Measurements from ENCODE around the gene DECR2. TPM values are rescaled to one million over a fixed set of nuclear protein-coding genes. Genes with fewer than 3 reads are reported as not detected.

The DECR2 gene
- polyA plus RNA-seq, 3 donors: 15.7 to 28.3 (median 21.6) TPM

DNA sequence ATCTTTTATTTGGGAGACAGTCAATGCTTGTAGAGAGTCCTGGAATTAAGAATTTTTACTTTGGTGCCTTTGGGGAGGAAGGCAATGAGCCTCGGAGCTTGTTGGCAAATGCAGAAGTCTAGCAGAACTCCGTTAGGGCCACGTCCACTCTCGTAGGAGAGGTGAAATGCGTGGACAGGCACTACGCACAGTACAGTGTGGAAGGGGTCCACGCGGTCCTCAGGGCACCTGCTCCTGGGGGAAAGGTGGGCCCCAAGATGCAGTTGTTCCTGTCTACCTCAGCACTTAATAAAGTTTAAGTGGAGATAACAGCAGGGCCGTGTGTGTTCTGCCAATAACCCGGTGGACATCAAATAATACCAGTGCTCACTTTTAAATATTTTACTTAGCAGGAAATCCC lies 25.6 kb downstream of the DECR2 start:
- DNase-seq (ENCODE audit: low read depth in 3 of 3, low spot score in 2 of 3): no peak

DNA sequence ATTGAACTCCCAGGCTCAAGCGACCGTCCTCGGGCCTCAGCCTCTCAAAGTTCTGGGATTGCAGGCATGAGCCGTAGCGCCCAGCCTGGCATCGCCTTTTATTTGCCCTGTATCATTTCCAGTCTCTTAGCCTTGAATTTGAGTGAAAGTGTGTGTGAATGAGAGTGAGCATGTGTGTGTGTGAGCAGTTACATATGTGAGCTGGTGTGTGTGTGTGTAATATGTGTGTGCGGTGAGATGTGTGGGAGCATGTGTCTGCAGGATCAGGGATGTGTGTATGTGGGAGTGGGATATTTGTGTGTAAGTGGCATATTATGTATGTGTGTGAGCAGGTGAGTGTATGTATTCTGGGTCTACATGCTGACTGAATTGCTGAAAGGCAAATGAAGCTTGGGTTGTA lies 29.2 kb downstream of the DECR2 start:
- DNase-seq (ENCODE audit: low read depth in 3 of 3, low spot score in 2 of 3): no peak

DNA sequence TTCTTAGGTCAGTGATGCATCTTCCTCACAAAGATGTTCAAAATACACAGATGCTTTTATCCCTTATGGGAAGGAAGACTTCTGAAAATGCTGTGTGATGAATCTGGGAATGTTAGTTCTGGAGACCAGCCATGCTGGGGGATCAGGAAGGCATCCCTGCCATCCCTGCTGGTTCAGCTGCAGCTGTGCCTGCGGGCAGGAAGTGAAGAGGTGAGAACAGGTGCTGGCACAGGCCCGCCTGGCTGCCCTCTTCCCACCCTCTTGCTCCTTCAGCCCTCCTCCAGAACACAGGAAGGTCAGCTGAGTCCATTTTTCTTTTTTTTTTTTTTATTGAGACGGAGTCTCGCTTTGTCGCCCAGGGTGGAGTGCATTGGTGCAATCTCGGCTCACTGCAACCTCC lies 38.9 kb downstream of the DECR2 start:
- no peak for DNase-seq (ENCODE audit: low read depth in 3 of 3, low spot score in 2 of 3)

DNA sequence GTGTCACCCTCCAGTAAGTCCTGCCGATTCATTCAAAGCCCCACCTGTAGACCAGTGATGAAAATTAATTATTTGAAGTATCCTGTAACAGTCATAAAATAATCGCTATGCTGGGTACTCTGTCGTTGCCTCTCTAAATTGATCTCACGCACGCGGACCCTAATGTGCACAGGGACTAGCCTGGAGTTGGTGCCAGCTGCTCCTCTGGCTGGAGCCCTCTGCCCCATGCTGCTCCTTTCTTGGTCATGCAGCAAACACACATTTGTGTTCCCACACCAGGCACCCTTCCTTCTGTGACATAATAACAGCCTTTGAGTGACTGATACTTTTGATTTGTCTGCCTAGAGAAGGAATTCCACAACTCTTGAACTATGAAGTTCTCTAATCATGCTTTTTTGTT lies 39.8 kb downstream of the DECR2 start:
- no peak for DNase-seq (ENCODE audit: low read depth in 3 of 3, low spot score in 2 of 3)

DNA sequence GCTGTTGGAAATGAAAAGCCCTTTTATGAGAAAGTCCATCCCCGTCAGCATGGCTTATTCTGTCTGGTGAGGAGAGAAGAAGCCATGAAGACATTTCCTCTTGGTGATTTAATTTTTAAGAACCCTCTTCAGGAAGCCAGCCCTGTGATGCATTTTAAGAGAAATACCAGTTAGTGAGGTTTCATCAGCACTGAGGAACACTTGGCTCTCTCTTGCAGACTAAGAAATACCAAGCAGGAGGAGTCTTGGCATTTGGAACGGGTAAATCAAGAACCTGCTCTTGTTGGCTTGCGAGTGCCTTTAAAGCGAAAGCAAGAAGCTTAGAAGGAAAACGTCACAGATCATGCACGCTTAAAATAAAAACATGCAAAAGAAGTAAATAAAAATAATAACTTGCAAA lies 41.3 kb downstream of the DECR2 start:
- no peak for DNase-seq (ENCODE audit: low read depth in 3 of 3, low spot score in 2 of 3)

DNA sequence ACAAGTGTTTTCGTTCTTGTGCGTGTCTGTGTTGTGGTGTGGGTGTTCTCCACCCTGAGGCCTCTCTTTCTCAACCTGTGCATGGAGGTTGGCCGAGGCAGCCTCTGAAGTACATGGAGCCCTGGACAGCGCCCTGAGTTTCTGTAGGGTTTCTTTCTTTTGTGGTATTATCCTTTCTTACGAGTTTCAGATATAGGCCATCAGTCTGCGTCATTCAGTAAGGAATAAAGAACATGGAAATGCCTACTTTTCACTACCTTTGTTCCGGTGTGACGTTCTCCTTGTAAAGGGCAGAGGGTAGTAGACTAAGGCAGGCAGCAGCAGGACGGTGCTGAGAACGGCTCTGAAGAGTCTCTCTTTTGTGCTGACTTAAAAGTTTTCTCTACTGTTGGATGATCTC lies 42.3 kb downstream of the DECR2 start:
- no peak for DNase-seq (ENCODE audit: low read depth in 3 of 3, low spot score in 2 of 3)

DNA sequence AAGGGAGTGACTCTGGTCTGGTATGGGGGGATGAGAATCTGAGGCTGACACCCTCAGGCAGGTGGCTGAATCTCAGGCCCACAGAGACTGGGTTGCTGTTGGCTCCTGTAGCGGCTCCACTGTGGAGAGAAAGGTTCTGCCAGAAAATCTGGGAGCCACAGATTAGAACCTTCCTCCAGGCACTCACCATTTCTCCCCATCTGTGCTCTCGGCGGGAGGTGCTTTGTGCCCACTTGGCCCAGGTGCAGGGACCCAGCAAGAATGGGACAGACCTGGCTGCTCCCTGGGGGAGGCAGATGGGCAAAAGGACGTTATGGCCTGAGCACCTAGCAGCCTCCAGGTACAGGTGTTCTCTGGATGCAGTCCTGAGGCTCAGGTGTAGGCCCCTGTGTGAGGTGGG lies 43.9 kb downstream of the DECR2 start:
- DNase-seq (ENCODE audit: low read depth in 3 of 3, low spot score in 2 of 3): no peak

DNA sequence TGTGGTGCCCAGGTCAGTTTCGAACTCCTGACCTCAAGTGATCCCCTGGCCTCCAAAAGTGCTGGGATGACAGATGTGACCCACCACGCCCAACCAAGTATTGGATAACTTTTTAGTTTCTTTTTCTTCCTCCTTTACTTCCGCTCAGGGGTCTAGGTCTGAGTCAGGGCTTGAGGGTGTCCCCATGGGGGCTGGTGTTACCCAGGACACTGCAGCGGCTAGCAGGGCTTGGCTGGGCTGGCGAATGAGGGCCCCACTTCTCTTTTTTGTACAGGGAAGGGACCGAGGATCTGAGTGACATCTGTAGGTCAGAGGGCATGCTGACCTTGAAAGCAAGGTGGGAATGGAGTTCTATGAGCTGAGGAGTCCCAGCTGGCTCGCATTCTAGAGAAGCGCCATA lies 48.7 kb downstream of the DECR2 start:
- DNase-seq (ENCODE audit: low read depth in 3 of 3, low spot score in 2 of 3): no peak

DNA sequence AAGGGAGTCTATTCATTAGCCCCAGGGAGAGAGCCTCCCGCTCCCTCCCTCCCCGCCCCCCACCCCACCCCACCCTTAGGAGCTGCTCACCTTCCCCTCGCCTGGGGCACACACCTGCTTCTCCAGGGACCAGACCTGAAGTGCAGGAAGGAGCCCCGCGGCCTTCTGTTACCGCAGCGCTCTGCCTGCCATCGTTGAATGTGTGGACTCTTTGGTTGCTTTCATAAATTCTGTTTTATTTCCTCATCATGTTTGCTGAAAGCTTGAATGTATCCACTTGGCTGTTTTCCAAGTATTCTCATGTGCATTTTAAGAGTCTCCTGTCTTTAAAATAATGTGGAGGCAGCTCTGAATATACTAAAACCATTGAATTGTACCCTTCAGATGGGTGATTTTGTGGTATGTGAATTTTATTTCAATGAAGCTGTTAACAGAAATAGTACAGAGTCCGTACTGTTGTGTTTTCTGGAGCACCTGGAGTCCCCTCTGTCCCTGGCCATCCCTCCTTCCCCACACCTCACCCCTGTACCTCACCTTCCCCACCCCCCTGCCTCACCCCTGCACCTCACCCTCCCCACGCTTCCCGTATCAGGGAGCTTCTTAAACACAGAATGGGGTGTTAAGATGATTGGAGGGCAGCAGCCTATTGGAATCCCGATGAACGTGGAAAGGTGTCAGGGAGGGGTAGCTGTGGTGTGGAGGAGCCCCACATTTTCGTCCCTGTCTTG lies 49.3 kb downstream of the DECR2 start:
- DNase-seq (ENCODE audit: low read depth in 3 of 3, low spot score in 2 of 3): no peak

DNA sequence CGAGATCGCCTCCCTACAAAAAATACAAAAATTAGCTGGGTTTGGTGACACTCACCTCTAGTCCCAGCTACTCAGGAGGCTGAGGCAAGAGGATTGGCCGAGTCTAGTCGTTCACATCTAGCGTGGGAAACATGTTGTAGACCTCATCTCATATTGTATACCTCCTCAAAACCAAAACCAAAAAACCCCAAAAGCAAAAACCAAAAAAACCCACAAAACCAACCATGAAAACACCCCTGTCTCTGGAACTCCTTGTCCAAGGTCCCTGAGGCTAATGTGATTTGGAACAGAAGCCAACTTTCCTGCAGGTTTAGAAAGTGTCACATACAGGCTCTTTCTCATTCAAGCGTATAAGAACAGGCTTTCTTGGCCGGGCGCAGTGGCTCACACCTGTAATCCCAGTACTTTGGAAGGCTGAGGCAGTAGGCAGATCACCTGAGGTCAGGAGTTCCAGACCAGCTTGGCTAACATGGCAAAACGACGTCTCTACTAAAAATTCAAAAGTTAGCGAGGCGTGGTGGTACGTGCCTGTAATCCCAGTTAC lies 52.8 kb downstream of the DECR2 start:
- DNase-seq (ENCODE audit: low read depth in 3 of 3, low spot score in 2 of 3): no peak

DNA sequence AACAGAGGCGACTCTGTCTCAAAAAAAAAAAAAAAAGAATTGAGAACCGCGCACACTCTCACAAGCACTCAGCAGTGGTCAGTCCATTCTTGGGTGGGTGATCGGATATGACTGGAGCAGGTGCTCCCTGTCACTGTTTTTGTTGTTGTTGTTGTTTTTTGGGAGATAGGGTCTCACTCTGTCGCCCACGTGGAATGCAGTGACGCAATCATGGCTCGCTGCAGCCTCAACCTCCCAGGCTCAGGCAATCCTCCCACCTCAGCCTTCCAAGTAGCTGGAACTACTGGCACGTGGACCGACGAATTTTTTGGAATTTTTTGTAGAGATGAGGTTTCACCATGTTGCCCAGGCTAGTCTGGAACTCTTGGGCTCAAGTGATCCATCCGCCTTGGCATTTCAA lies 53.8 kb downstream of the DECR2 start:
- no peak for DNase-seq (ENCODE audit: low read depth in 3 of 3, low spot score in 2 of 3)

DNA sequence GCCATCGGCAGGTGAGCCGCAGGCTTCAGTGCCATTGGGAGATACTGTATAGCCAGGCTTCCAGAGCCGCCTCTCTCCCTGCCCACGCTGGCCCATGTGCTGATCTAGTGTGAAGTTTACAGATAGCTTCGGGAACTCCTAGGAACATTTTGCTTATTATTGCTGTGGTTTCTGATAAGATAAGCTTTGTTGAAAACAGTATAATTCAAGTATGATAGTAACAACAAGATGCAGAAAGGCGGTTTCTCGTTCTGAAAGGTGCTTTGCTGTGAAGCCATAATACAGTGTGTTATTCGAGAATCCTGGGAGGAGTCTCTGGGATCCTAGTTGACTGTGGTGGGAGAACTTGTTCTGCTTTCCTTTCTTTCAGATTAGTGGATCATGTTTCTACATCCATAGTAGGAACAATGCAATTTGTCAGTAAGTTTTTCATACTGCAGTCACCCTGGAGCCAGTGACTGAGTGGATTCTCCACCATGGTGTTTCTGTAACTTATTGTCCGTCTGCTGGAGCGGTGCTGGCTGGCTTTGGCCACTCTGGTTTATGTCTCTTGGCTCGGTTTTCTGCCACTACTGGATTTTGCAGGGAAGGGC lies 55.3 kb downstream of the DECR2 start:
- DNase-seq (ENCODE audit: low read depth in 3 of 3, low spot score in 2 of 3): no peak

DNA sequence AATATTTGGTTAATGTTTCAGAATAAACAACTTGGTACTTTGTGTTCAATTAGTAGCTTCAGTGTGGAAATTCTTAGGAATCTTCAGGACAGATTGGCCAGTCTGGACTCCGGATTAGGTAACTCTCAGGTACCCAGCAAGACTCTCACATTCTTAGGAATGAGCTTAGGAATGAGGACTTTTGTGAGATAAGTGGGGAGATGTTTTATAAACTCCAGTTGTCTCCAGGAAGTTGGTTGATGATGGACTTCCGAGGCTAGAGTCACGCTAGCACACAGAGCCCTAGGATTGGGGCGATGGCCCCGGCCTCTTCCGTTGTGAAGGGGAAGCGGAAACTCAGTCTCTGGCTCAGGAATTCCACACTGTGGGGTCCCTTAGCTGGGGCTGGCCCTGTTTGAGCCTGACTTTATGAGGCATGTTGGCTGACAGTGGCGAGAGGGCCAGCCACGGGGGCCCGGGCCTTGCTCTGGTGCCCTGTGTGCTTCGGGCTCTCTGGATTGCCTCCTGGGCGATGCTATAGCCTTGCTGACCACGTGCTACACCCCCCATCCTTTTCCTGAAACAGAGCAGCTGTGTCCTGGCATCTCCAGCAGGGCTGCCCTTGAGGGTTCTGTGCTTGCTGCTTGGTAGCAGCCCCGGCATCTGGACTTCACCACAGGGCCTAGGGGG lies 56.2 kb downstream of the DECR2 start:
- DNase-seq (ENCODE audit: low read depth in 3 of 3, low spot score in 2 of 3): no peak

DNA sequence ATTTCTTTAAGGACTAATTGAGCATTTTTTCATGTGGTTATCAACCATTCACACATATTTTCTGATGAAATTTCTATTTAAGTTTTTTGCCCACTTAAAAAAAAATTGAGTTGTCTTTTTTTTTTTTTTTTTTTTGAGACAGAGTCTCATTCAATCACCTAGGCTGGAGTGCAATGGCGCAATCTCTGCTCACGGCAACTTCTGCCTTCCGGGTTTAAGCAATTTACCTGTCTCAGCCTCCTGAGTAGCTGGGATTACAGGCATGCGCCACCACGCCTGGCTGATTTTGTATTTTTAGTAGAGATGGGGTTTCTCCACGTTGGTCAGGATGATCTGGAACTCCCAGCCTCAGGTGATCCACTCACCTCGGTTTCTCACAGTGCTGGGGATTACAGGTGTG lies 58.1 kb downstream of the DECR2 start:
- DNase-seq (ENCODE audit: low read depth in 3 of 3, low spot score in 2 of 3): no peak

DNA sequence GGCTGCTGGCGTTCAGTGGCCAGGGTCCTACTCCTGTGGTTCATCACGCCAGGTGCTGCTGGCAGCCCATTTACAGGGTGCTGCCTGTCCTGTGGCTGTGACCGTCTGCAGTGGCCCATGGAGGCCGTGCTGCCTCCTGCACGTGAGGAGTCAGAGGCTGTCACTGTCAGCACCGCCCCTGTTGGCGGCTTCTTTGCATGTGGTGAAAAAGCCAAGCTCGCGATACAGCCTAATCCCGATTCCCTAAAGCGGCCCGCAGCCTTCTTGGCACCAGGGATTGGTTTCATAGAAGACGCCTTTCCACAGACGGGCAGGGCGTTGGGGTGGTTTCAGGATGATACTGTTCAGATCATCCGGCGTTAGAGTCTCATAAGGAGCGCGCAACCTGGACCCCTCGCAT lies 59.1 kb downstream of the DECR2 start:
- DNase-seq (ENCODE audit: low read depth in 3 of 3, low spot score in 2 of 3): no peak

Other genes starting within 250 kb of the DECR2 start
- 1 to 10 TPM in 2 of 3 donors, under 1 TPM in 1; 0.98 to 3.1 (median 1.1) TPM for gene HBZ, start 249.2 kb upstream of the DECR2 start, polyA plus RNA-seq (ENCODE audit: insufficient read length in 3 of 3)
- gene HBM, start 235.9 kb upstream of the DECR2 start, polyA plus RNA-seq (ENCODE audit: insufficient read length in 3 of 3): 1 to 10 TPM; 1.7 to 4.0 (median 3.5) TPM
- 100 to 1,000 TPM; 754 to 948 (median 905) TPM for gene HBA2, start 229.0 kb upstream of the DECR2 start, polyA plus RNA-seq (ENCODE audit: insufficient read length in 3 of 3)
- gene HBA1, start 225.2 kb upstream of the DECR2 start, polyA plus RNA-seq (ENCODE audit: insufficient read length in 3 of 3): 100 to 1,000 TPM; 505 to 589 (median 544) TPM
- under 1 TPM; 0.31 to 0.67 (median 0.39) TPM for gene HBQ1, start 221.4 kb upstream of the DECR2 start, polyA plus RNA-seq (ENCODE audit: insufficient read length in 3 of 3)
- gene LUC7L, start 172.4 kb upstream of the DECR2 start, polyA plus RNA-seq (ENCODE audit: insufficient read length in 3 of 3): 100 to 1,000 TPM; 103 to 129 (median 117) TPM
- gene FAM234A, start 167.1 kb upstream of the DECR2 start, polyA plus RNA-seq (ENCODE audit: insufficient read length in 3 of 3): 10 to 100 TPM; 64.6 to 77.8 (median 64.6) TPM
- gene RGS11, start 125.9 kb upstream of the DECR2 start, polyA plus RNA-seq (ENCODE audit: insufficient read length in 3 of 3): 1 to 10 TPM in 2 of 3 donors, under 1 TPM in 1; 0.44 to 1.1 (median 1.0) TPM
- 1 to 10 TPM; 1.5 to 2.6 (median 2.5) TPM for gene ARHGDIG, start 121.3 kb upstream of the DECR2 start, polyA plus RNA-seq (ENCODE audit: insufficient read length in 3 of 3)
- 1 to 10 TPM in 2 of 3 donors, under 1 TPM in 1; 0.49 to 1.4 (median 1.1) TPM for gene PDIA2, start 118.7 kb upstream of the DECR2 start, polyA plus RNA-seq (ENCODE audit: insufficient read length in 3 of 3)
- 10 to 100 TPM; 15.2 to 17.0 (median 15.5) TPM for gene AXIN1, start 49.2 kb upstream of the DECR2 start, polyA plus RNA-seq (ENCODE audit: insufficient read length in 3 of 3)
- gene MRPL28, start 31.3 kb upstream of the DECR2 start, polyA plus RNA-seq (ENCODE audit: insufficient read length in 3 of 3): 10 to 100 TPM; 58.9 to 70.6 (median 61.9) TPM
- gene PGAP6, start 19.9 kb upstream of the DECR2 start, polyA plus RNA-seq (ENCODE audit: insufficient read length in 3 of 3): 10 to 100 TPM; 53.9 to 75.4 (median 66.1) TPM
- gene NME4, start 4.7 kb upstream of the DECR2 start, polyA plus RNA-seq (ENCODE audit: insufficient read length in 3 of 3): 100 to 1,000 TPM in 2 of 3 donors, 10 to 100 TPM in 1; 95.3 to 124 (median 109) TPM
- gene RAB11FIP3, start 23.8 kb downstream of the DECR2 start, polyA plus RNA-seq (ENCODE audit: insufficient read length in 3 of 3): 10 to 100 TPM; 65.2 to 95.2 (median 81.0) TPM
- gene CAPN15, start 125.8 kb downstream of the DECR2 start, polyA plus RNA-seq (ENCODE audit: insufficient read length in 3 of 3): 10 to 100 TPM; 18.2 to 19.8 (median 18.2) TPM
- gene PRR35, start 158.5 kb downstream of the DECR2 start, polyA plus RNA-seq (ENCODE audit: insufficient read length in 3 of 3): 1 to 10 TPM; 7.4 to 8.6 (median 7.5) TPM
- 1 to 10 TPM; 6.4 to 6.9 (median 6.6) TPM for gene NHLRC4, start 165.1 kb downstream of the DECR2 start, polyA plus RNA-seq (ENCODE audit: insufficient read length in 3 of 3)
- gene PIGQ, start 168.1 kb downstream of the DECR2 start, polyA plus RNA-seq (ENCODE audit: insufficient read length in 3 of 3): 10 to 100 TPM; 49.8 to 55.6 (median 50.4) TPM
- gene RAB40C, start 188.2 kb downstream of the DECR2 start, polyA plus RNA-seq (ENCODE audit: insufficient read length in 3 of 3): 10 to 100 TPM; 12.7 to 16.6 (median 14.4) TPM
- 1 to 10 TPM in 1 of 3 donors, under 1 TPM in 2; 0.82 to 1.2 (median 0.94) TPM for gene WFIKKN1, start 229.1 kb downstream of the DECR2 start, polyA plus RNA-seq (ENCODE audit: insufficient read length in 3 of 3)
- 10 to 100 TPM; 34.8 to 45.2 (median 42.0) TPM for gene METTL26, start 234.4 kb downstream of the DECR2 start, polyA plus RNA-seq (ENCODE audit: insufficient read length in 3 of 3)
- 10 to 100 TPM; 11.1 to 15.5 (median 12.5) TPM for gene MCRIP2, start 239.9 kb downstream of the DECR2 start, polyA plus RNA-seq (ENCODE audit: insufficient read length in 3 of 3)
- gene WDR90, start 247.5 kb downstream of the DECR2 start, polyA plus RNA-seq (ENCODE audit: insufficient read length in 3 of 3): 10 to 100 TPM; 22.4 to 27.5 (median 22.8) TPM

Data from right renal cortex interstitium (tissue), 3 donors.